GM19238 (cell line): ENCODE data around the gene TMPRSS6.

ENCODE experiments used
- DNase-seq: peaks from one replicate; pipeline ENCODE4 v3.0.0; 2011; ENCODE audit warnings: low spot score; ENCODE audit not compliant: insufficient read length

Gene TMPRSS6

GRCh38 chr22:37109242-37109917, at the start of gene TMPRSS6:
Gene TMPRSS6 (minus strand): TSS chr22:37109713. CDS start chr22:37103417, 6,296 bp downstream.
- DNase-seq: no peak

GRCh38 chr22:37158963-37159290, 49.4 kb upstream of the TMPRSS6 start:
- no peak for DNase-seq

- DNase-seq: no peak
Observed at GRCh38 chr22:37157516-37158285, 48.2 kb upstream of the TMPRSS6 start.

GRCh38 chr22:37156686-37157435, 47.3 kb upstream of the TMPRSS6 start:
- DNase-seq: no peak

GRCh38 chr22:37155971-37156370, 46.5 kb upstream of the TMPRSS6 start:
- no peak for DNase-seq

GRCh38 chr22:37154925-37155712, 45.6 kb upstream of the TMPRSS6 start:
- DNase-seq: no peak

- no peak for DNase-seq
Observed at GRCh38 chr22:37153901-37154300, 44.4 kb upstream of the TMPRSS6 start.

- DNase-seq: no peak
Observed at GRCh38 chr22:37151401-37151800, 41.9 kb upstream of the TMPRSS6 start.

GRCh38 chr22:37150701-37151100, 41.2 kb upstream of the TMPRSS6 start:
- DNase-seq: no peak

- no peak for DNase-seq
Observed at GRCh38 chr22:37148742-37149665, 39.5 kb upstream of the TMPRSS6 start.

- DNase-seq: no peak
Observed at GRCh38 chr22:37148031-37148651, 38.6 kb upstream of the TMPRSS6 start.

- DNase-seq: no peak
Observed at GRCh38 chr22:37147186-37147990, 37.9 kb upstream of the TMPRSS6 start.

- no peak for DNase-seq
Observed at GRCh38 chr22:37146507-37147180, 37.1 kb upstream of the TMPRSS6 start.

GRCh38 chr22:37146051-37146385, 36.5 kb upstream of the TMPRSS6 start:
- DNase-seq: no peak

GRCh38 chr22:37145180-37146050, 35.9 kb upstream of the TMPRSS6 start:
- DNase-seq: no peak

GRCh38 chr22:37144180-37144554, 34.7 kb upstream of the TMPRSS6 start:
- no peak for DNase-seq

GRCh38 chr22:37141971-37142370, 32.5 kb upstream of the TMPRSS6 start:
- no peak for DNase-seq

GRCh38 chr22:37141476-37141875, 32.0 kb upstream of the TMPRSS6 start:
- no peak for DNase-seq
